ENCODE results near the gene RBAK.
"Not testable (repeated sequence)": the region's sequence is repeated elsewhere in the genome, so short reads cannot be mapped to it uniquely, and the experiment has no call there.

The RBAK gene

GRCh38 chr7:5045558-5046396 is at the start of gene RBAK:
Gene RBAK (plus strand): TSS chr7:5045860. CDS start chr7:5048077, 2,217 bp downstream.
- DNase-seq: peak; percentile 86 to 87

DNA sequence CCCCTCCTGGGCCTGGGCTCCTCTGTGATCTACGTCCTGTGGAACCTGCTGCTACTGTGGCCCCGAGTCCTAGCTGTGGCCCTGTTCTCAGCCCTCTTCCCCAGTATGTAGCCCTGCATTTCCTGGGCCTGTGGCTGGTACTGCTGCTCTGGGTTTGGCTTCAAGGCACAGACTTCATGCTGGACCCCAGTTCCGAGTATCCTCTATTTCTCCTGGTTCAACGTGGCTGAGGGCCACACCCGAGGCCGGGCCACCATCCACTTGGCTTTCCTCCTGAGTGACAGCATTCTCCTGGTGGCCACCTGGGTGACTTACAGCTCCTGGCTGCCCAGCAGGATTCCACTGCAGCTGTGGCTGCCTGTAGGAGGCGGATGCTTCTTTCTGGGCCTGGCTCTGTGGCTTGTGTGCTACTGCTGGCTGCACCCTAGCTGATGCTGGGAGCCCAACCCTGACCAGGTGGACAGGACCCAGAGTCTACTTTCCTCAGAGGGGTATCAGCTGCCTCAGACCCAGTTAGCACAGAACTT is 48.9 kb upstream of the RBAK start:
- no peak for DNase-seq

DNA sequence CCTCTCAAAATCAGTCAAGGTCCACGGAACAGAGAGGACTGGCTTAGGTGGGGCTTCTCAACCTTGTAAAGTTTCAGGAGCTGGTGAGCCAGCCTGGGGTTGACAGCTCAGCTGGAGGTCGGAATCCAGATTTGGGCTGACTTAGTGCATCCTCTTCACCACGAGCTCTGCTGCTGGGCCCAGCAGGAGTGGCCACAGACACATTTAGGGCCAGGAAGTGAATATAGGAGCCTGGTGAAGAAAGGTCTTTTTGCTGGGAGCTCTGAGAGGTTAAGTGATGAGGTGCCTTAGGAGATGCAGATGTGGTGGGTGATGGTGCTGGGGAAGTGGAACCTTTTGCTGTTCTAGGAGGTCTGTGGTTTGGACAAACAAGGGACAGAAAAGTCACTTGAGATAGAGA is 47.4 kb upstream of the RBAK start:
- DNase-seq: no peak

- no peak for DNase-seq
Observed at GRCh38 chr7:4998910-4999309, 46.8 kb upstream of the RBAK start.

GRCh38 chr7:4999369-4999950 is 46.2 kb upstream of the RBAK start:
- DNase-seq: no peak

DNA sequence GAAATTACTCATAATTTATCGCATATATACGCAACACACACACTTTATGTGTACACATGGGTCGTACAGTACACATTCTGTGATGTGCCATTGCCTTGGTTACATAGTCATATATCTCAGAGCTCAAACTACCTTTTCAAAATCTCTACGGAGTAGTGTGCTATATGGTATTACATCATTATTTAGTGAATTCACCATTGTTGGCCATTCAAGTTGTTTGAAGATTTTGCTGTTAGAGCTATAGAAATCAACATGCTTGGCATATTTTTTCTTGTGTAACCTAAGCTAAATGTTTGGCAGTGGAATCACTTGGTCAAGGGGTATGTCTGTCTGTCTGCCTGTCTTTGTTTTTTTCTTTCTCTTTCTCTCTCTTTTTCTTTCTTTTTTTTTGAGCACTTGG is 44.7 kb upstream of the RBAK start:
- no peak for DNase-seq

DNA sequence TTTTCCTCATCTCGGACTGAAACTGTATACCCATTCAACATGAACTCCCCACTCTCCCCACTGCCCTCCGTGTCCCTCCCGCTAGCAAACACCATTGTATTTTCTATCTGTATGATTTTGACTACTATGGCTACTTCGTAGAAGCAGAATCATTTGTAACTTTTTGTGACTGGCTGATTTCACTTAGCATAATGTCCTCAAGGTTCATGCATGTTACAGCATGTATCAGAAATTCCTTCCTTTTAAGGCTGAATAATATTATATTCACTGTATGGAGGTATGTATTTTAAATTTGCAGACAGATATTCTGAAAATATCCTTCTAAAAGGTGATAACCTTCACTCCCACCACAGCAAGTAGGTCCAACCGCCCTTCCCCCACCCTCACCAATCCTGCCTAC is 43.7 kb upstream of the RBAK start:
- no peak for DNase-seq

DNA sequence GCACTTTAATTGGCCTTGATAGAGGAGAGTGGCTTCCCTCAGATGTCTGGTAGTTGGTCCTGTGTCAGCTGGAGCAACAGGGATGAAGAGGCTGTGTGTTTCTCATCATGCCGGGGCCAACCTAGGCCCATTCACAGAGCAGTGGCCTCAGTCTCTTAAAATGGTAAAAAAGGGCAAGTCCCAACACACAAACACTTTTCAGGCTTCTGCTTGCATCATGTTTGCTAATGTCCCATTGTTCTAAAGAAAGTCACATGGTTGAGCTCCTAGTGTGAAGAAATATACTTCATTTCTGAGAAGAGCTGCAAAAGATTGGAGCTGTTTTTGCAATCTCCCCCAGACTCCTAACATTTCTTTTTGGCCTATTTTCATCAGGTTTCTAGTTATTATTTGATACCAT is 40.6 kb upstream of the RBAK start:
- DNase-seq: no peak

DNA sequence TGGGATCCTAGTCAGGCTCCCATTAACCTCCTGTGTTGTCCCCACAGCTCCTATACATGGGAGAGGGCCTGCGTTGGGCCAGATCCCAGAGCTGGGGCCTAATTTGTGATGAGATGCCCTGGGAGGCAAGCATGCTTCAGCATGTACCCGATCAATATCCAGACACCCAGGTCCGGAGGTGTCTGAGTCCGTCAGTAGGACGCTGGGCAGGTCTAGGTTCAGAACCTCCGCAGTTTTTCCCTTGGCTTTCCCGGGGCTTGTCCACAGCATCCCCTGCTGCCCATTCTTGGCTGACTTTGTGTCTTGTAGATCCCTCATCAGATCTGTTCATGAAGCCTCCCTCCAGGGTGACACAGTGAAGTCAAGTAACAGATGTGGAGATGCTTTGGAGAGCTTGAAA is 32.7 kb upstream of the RBAK start:
- no peak for DNase-seq

- not testable (repeated sequence) for DNase-seq
Observed at GRCh38 chr7:5015936-5016335, 29.7 kb upstream of the RBAK start.

DNA sequence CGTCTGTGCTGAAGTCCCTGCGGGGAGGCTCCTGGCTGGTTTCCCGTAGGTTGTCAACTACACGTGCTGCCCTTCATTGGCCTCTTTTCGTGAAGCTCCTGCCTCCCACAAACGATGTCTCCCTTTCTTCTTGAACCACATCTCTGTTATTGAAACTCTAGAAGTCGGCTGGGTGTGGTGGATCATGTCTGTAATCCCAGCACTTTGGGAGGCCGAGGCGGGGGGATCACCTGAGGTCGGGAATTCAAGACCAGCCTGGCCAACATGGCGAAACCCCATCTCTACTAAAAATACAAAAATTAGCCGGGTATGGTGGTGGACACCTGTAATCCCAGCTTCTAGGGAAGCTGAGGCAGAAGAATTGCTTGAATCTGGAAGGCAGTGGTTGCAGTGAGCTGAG is 28.0 kb upstream of the RBAK start:
- not testable (repeated sequence) for DNase-seq

GRCh38 chr7:5020098-5020497 is 25.6 kb upstream of the RBAK start:
- DNase-seq: no peak

DNA sequence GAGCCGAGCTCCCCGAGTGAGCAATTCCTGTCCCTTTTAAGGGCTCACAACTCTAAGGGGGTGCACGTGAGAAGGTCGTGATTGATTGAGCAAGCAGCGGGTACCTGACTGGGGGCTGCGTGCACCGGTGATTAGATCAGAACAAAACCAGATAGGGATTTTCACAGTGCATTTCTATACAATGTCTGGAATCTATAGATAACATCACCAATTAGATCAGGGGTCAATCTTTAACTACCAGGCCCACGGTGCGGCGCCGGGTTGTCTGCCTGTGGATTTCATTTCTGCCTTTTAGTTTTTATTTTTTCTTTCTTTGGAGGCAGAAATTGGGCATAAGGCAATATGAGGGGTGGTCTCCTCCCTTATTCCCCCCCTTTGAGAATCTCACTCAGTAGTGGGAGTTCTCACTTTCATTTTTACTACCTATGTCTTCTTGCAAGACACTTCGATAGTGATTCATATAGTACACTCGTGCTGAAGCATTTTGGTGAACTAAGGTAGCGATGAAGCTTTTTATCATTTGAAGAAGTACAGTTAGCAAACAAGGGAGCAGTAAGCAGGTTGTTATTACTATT is 24.6 kb upstream of the RBAK start:
- DNase-seq: not testable (repeated sequence)

DNA sequence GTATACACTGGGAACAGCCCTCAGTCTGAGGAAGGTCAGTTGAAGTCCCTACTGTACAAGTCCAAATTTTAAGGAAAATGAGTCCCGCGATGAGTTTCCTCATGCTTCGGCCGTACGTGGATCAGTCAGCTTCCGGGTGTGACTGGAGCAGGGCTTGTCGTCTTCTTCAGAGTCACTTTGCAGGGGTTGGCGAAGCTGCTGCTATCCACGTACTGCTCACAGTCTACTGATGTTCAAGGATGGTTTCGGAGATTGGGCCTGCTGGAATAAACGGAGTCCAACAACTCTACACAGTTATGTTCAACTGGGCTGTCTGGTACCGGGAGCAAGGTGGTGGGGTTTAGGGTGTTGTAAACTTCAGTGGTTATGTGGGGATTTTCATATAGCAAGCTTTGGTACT is 22.0 kb upstream of the RBAK start:
- DNase-seq: not testable (repeated sequence)

DNA sequence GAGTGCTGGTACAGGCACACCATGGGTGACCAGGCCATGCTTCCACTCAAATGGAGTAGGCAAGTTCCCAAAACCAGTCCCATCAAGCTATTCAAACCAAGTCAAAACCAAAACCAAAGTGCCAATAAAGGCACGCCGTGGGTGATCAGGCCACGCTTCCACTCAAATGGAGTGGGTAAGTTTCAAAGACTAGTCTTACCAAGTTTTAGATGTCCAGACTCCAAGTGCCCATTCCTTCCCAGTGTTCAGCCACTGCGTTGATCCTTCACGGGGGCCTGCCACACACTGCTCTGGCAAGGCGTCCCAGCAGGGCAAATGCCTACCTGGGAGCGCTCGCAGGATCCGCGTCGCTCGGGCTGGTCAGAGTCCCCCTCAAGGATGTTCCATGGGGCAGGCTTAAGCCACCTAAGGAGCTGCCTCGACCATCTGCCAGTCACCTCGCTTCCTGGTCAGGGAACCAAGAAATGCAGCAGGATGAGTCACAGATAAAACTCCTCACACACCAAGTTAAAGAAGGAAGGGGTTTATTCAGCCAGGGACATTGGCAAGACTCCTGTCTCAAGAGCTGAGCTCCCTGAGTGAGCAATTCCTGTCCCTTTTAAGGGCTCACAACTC is 17.8 kb upstream of the RBAK start:
- DNase-seq: not testable (repeated sequence)

DNA sequence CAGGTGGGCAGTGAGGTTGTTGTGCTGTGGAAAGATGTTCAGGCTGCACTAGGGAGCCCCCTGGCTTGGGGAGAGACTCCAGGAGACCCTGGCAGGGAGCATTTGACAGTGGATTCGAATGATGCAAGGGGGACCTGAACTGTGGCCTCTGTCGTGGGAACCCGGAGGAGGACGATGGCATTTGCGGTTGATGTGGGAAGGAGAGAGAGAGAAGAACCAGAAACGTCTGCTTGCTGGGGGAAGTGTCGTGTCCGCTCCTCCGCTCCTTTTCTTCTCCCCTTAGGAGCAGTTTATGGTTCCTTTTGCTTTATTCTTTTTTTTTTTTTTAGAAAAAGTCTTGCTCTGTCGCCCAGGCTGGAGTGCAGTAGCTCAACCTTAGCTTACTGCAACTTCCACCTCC is 12.5 kb upstream of the RBAK start:
- not testable (repeated sequence) for DNase-seq

- no peak for DNase-seq
Observed at GRCh38 chr7:5035276-5035675, 10.4 kb upstream of the RBAK start.

DNA sequence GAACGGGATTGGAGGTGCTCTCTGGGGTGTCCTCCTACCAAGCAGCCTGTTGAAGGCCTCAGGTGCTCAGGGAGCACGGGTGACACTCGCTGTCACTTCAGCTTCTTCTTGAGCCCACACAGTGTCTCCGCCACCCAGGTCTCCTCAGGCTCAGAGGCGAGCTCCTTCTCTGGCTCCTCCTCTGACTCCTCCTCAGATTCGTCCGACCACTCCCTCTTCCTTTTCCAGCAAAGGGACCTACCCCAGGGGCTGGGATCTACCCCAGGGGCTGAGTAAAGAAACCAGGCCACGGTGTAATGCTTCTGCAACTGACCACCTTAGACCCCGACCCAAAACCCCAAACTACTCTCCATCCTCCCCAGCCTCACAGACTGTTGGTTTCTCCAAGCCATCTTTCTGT is 9.2 kb upstream of the RBAK start:
- DNase-seq: no peak

- DNase-seq: no peak
Observed at GRCh38 chr7:5041047-5041446, 4.6 kb upstream of the RBAK start.

DNA sequence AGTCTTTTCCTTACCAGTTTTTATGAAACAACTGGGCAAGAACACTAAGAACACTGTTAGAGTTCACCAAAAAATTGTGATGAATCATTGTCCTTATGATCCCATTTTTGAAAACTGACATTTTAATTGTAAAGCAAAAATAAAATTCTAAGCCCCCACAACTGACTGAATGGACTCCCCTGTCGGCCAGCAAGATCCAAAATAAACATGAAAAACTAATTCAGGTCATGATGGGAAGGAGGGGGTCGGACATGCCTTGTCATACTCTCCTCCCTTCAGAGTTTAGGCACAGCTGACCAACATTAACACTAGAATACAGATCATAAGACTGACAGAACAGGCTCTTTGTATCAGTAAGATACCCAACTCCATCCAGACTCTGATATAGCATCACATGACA is 2.0 kb upstream of the RBAK start:
- no peak for DNase-seq

DNA sequence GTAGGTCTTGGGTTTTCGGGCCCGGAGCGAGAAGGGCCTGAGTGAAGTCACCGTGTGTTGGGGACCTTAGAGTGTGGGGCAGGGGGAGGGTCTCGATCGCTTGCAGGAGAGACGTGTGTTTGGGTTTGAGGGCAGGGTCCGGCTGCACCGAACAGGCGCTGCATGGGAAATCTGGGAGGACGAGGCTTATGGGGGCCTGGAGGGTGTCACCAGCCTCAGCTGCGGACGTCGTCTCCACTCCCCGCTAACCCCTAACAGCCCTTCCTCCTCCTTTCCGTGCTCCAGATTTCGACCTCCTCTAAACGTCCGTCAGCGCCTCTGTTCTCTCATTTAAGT is 705 bp downstream of the RBAK start:
- DNase-seq: not testable (repeated sequence)

GRCh38 chr7:5047127-5047526 is 1.5 kb downstream of the RBAK start:
- DNase-seq: not testable (repeated sequence)

DNA sequence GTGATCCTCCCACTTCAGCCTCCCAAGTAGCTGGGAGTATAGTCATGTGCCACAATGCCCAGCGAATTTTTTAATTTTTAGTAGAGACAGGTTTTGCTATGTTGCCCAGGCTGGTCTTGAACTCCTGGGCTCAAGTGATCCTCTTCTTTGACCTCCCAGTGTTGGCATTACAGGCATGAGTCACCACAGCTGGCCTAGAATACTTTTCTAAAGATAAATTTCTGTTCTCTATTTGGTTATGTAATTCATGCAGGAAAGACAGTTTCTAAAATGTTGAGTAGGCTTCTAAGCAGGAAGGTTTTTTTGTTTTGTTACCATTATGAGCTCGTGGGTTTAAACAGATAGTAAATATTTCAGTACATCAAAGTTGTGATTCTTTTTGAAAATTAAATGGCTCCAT is 5.0 kb downstream of the RBAK start:
- no peak for DNase-seq

DNA sequence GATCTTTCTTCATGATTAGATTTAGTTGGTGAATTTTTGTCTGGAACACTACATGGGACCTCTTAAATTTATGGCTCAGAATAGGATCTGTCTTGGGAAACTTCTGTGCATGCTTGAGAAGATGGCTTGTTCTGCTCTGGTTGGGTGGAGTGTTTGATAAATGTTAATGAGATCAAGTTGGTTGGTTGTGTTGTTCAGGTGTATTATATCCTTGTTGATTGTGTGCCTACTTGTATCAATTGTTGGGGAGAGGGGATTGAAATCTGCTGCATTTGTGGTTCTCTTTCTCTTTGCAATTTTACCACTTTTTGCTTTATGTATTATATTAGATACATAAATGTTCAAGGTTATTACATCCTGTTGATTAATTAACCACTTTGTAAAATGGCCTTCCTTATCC is 6.1 kb downstream of the RBAK start:
- not testable (repeated sequence) for DNase-seq

Measured in NCI-H2081 (cell line).